WTC11 (cell line): Measurements from ENCODE around the gene TREX2. TPM values are rescaled to one million over a fixed set of nuclear protein-coding genes. Genes with fewer than 3 reads are reported as not detected.

Experiments
- ATAC-seq: fragments of 200-7000 bp; cut with Tn5 transposase; 2 replicates; pipeline ENCODE4 v1.10.0; 2021; ENCODE audit warnings: mild to moderate bottlenecking, moderate library complexity
- CTCF ChIA-PET: fragments of 300-600 bp; sonication (Branson Sonifier 250); formaldehyde crosslinking; loops from one replicate; lab custom pipeline; 2021; ENCODE audit warnings: antibody characterized with exemption; lab: Charles Lee
- POLR2A ChIA-PET: fragments of 350-600 bp; sonication (Branson Sonifier 250); formaldehyde crosslinking; loops from one replicate; lab custom pipeline; 2021; ENCODE audit warnings: antibody characterized with exemption; lab: Charles Lee
- DNase-seq: peaks from one replicate; pipeline ENCODE4 v3.0.0; 2021; ENCODE audit warnings: low spot score
- H3K27ac Mint-ChIP-seq: 2 replicates; pipeline ENCODE4 v1.8.0; 2021; ENCODE audit warnings: mixed read lengths
- H3K27me3 Mint-ChIP-seq: 2 replicates; pipeline ENCODE4 v1.8.0; 2021; ENCODE audit warnings: low read depth, mild to moderate bottlenecking, moderate library complexity, mixed read lengths
- H3K36me3 Mint-ChIP-seq: 2 replicates; pipeline ENCODE4 v1.8.0; 2021; ENCODE audit warnings: mixed read lengths
- H3K4me1 Mint-ChIP-seq: 2 replicates; pipeline ENCODE4 v1.8.0; 2022; ENCODE audit warnings: mixed read lengths
- H3K4me3 Mint-ChIP-seq: 2 replicates; pipeline ENCODE4 v1.8.0; 2021; ENCODE audit warnings: mild to moderate bottlenecking, moderate library complexity, mixed read lengths
- H3K9me3 Mint-ChIP-seq: 2 replicates; pipeline ENCODE4 v1.8.0; 2021; ENCODE audit warnings: mixed read lengths
- CREM ChIP-seq: sonication (generic); formaldehyde crosslinking; IDR thresholded peaks from 2 replicates; pipeline ENCODE4 v1.8.1; 2022; ENCODE audit warnings: mild to moderate bottlenecking, missing genetic modification reagents, moderate library complexity
- GTF2I ChIP-seq: fragments of 250-450 bp; sonication (Bioruptor Pico); conservative IDR thresholded peaks from 2 replicates; pipeline ENCODE4 v1.4.0; 2021; ENCODE audit warnings: mild to moderate bottlenecking
- JUN ChIP-seq: sonication (generic); formaldehyde crosslinking; IDR thresholded peaks from 2 replicates; pipeline ENCODE4 v1.8.0; 2023; ENCODE audit warnings: mild to moderate bottlenecking, missing genetic modification reagents
- MYBL2 ChIP-seq: sonication (generic); formaldehyde crosslinking; IDR thresholded peaks from 2 replicates; pipeline ENCODE4 v1.8.1; 2023; ENCODE audit warnings: mild to moderate bottlenecking, moderate library complexity, missing genetic modification reagents
- NFE2L1 ChIP-seq: sonication (generic); formaldehyde crosslinking; IDR thresholded peaks from 2 replicates; pipeline ENCODE4 v1.8.1; 2023; ENCODE audit warnings: missing genetic modification reagents
- PRRX2 ChIP-seq: fragments of 250-450 bp; sonication (Bioruptor Pico); IDR thresholded peaks from 2 replicates; pipeline ENCODE4 v1.8.0; 2021; ENCODE audit warnings: mild to moderate bottlenecking
- RELA ChIP-seq: sonication (generic); formaldehyde crosslinking; IDR thresholded peaks from 2 replicates; pipeline ENCODE4 v1.8.1; 2022; ENCODE audit warnings: missing genetic modification reagents, mild to moderate bottlenecking, borderline replicate concordance
- TEAD1 ChIP-seq: sonication (generic); formaldehyde crosslinking; IDR thresholded peaks from 2 replicates; pipeline ENCODE4 v1.8.0; 2022; ENCODE audit warnings: mild to moderate bottlenecking, missing genetic modification reagents
- TP53 ChIP-seq: sonication (generic); formaldehyde crosslinking; IDR thresholded peaks from 2 replicates; pipeline ENCODE4 v1.8.1; 2023; ENCODE audit warnings: mild to moderate bottlenecking, missing genetic modification reagents
- ZNF263 ChIP-seq: sonication (generic); formaldehyde crosslinking; IDR thresholded peaks from 2 replicates; pipeline ENCODE4 v1.8.1; 2022; ENCODE audit warnings: low read depth, mild to moderate bottlenecking, moderate library complexity, missing genetic modification reagents
- ZNF317 ChIP-seq: sonication (generic); formaldehyde crosslinking; IDR thresholded peaks from 2 replicates; pipeline ENCODE4 v1.8.1; 2023; ENCODE audit warnings: low read depth, mild to moderate bottlenecking, moderate library complexity, missing genetic modification reagents, borderline replicate concordance
- ZNF396 ChIP-seq: fragments of 250-450 bp; sonication (Bioruptor Pico); IDR thresholded peaks from 2 replicates; pipeline ENCODE4 v1.8.0; 2021; ENCODE audit warnings: mild to moderate bottlenecking, moderate library complexity, borderline replicate concordance
- ZNF671 ChIP-seq: fragments of 250-450 bp; sonication (Bioruptor Pico); IDR thresholded peaks from 2 replicates; pipeline ENCODE4 v1.8.0; 2021; ENCODE audit warnings: mild to moderate bottlenecking
- total RNA-seq: library from RNA; stranded (reverse); gene quantifications from 3 replicates; pipeline ENCODE4 v1.2.3, GENCODE V29; 2021
- TF ChIP-seq, protein P1 (sequence below): sonication (generic); formaldehyde crosslinking; IDR thresholded peaks from 2 replicates; pipeline ENCODE4 v1.8.1; 2023; ENCODE audit warnings: mild to moderate bottlenecking, missing genetic modification reagents, moderate library complexity
- TF ChIP-seq, protein P2 (sequence below): sonication (generic); formaldehyde crosslinking; IDR thresholded peaks from 2 replicates; pipeline ENCODE4 v1.8.1; 2023; ENCODE audit warnings: mild to moderate bottlenecking, missing genetic modification reagents, borderline replicate concordance
- TF ChIP-seq, protein P3 (sequence below): fragments of 250-450 bp; sonication (Bioruptor Pico); IDR thresholded peaks from 2 replicates; pipeline ENCODE4 v1.9.0; 2021; ENCODE audit warnings: mild to moderate bottlenecking, borderline replicate concordance
- TF ChIP-seq, protein P4 (sequence below): sonication (generic); formaldehyde crosslinking; IDR thresholded peaks from 2 replicates; pipeline ENCODE4 v1.8.0; 2023; ENCODE audit warnings: missing genetic modification reagents, mild to moderate bottlenecking, borderline replicate concordance

TREX2 gene
- total RNA-seq, 1 experiment from 2014 or later, result 1.5 TPM

DNA sequence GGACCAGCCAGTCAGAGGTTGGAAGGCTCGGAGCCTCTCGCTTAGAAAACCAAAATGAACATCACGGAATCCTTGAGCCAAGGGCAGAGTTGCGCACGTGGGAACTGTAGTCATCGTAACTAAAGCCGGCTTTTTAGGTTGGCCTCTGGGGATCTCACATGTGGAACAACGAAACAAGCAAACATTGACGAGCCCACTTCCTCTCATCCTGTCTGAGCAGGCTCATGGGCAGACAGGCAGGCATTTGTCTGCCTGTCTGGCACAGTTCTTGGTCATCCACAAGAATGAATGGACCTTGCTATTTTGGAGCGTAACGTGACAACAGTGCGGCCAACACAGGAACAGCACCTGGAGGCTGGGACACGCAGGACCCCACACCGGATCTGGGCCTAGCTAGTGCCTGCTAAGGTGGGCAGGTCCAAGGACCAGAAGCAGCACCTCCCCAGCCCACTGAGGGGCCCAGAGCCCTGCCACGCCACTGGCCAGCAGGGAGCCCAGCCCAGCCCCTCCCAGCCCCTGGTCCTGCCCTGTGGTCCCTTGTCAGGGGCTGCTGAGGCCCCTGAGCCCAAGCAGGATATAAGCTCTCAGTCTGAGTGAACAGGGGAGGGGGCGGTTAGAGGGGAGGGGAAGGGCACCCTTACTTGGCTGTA lies 9.2 kb upstream of the TREX2 start (continued):
- TF ChIP-seq RELA (CRISPR knock-in tag) (no peak), CREM (CRISPR knock-in tag) (no peak), ZNF671 (no peak), ZNF263 (CRISPR knock-in tag) (no peak), PRRX2 (no peak), GTF2I (CRISPR knock-in tag) (no peak), MYBL2 (CRISPR knock-in tag) (no peak), TP53 (no peak), TEAD1 (CRISPR knock-in tag) (no peak), ZNF317 (CRISPR knock-in tag) (no peak)
- TF ChIP-seq, protein P1, sequence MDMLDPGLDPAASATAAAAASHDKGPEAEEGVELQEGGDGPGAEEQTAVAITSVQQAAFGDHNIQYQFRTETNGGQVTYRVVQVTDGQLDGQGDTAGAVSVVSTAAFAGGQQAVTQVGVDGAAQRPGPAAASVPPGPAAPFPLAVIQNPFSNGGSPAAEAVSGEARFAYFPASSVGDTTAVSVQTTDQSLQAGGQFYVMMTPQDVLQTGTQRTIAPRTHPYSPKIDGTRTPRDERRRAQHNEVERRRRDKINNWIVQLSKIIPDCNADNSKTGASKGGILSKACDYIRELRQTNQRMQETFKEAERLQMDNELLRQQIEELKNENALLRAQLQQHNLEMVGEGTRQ (CRISPR knock-in tag), result no peak

DNA sequence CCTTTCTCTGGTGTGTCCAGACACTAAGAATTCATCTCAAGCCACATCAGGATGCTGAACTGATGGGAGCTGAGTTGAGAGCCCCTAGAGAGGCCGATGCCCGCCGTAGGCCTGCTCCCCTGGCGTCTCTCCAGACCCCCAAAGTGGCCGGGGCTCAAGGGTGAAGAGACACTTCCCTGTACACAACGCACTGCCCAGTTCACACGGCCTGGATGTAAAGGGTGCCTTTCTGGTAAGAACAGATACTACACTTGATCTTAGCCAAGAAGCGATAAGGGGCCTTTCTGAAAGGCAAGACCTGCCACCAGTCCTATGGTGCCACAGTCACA lies 5.1 kb upstream of the TREX2 start:
- peaks cover 3% of the 10 kb centered on the region for H3K36me3 Mint-ChIP-seq
- ChIA-PET POLR2A (no interaction called here), CTCF (no interaction called here)
- H3K27me3 Mint-ChIP-seq, result no peaks in the 10 kb centered on the region
- no peaks in the 10 kb centered on the region for H3K4me1 Mint-ChIP-seq
- no peak for ATAC-seq
- H3K9me3 Mint-ChIP-seq, result no peaks in the 10 kb centered on the region
- TF ChIP-seq, protein P2, sequence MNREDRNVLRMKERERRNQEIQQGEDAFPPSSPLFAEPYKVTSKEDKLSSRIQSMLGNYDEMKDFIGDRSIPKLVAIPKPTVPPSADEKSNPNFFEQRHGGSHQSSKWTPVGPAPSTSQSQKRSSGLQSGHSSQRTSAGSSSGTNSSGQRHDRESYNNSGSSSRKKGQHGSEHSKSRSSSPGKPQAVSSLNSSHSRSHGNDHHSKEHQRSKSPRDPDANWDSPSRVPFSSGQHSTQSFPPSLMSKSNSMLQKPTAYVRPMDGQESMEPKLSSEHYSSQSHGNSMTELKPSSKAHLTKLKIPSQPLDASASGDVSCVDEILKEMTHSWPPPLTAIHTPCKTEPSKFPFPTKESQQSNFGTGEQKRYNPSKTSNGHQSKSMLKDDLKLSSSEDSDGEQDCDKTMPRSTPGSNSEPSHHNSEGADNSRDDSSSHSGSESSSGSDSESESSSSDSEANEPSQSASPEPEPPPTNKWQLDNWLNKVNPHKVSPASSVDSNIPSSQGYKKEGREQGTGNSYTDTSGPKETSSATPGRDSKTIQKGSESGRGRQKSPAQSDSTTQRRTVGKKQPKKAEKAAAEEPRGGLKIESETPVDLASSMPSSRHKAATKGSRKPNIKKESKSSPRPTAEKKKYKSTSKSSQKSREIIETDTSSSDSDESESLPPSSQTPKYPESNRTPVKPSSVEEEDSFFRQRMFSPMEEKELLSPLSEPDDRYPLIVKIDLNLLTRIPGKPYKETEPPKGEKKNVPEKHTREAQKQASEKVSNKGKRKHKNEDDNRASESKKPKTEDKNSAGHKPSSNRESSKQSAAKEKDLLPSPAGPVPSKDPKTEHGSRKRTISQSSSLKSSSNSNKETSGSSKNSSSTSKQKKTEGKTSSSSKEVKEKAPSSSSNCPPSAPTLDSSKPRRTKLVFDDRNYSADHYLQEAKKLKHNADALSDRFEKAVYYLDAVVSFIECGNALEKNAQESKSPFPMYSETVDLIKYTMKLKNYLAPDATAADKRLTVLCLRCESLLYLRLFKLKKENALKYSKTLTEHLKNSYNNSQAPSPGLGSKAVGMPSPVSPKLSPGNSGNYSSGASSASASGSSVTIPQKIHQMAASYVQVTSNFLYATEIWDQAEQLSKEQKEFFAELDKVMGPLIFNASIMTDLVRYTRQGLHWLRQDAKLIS, result no peak
- TF ChIP-seq JUN (CRISPR knock-in tag) (no peak), ZNF396 (CRISPR knock-in tag) (no peak), NFE2L1 (CRISPR knock-in tag) (no peak)
- TF ChIP-seq, protein P3, sequence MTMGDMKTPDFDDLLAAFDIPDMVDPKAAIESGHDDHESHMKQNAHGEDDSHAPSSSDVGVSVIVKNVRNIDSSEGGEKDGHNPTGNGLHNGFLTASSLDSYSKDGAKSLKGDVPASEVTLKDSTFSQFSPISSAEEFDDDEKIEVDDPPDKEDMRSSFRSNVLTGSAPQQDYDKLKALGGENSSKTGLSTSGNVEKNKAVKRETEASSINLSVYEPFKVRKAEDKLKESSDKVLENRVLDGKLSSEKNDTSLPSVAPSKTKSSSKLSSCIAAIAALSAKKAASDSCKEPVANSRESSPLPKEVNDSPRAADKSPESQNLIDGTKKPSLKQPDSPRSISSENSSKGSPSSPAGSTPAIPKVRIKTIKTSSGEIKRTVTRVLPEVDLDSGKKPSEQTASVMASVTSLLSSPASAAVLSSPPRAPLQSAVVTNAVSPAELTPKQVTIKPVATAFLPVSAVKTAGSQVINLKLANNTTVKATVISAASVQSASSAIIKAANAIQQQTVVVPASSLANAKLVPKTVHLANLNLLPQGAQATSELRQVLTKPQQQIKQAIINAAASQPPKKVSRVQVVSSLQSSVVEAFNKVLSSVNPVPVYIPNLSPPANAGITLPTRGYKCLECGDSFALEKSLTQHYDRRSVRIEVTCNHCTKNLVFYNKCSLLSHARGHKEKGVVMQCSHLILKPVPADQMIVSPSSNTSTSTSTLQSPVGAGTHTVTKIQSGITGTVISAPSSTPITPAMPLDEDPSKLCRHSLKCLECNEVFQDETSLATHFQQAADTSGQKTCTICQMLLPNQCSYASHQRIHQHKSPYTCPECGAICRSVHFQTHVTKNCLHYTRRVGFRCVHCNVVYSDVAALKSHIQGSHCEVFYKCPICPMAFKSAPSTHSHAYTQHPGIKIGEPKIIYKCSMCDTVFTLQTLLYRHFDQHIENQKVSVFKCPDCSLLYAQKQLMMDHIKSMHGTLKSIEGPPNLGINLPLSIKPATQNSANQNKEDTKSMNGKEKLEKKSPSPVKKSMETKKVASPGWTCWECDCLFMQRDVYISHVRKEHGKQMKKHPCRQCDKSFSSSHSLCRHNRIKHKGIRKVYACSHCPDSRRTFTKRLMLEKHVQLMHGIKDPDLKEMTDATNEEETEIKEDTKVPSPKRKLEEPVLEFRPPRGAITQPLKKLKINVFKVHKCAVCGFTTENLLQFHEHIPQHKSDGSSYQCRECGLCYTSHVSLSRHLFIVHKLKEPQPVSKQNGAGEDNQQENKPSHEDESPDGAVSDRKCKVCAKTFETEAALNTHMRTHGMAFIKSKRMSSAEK (CRISPR knock-in tag), result no peak
- TF ChIP-seq, protein P4, sequence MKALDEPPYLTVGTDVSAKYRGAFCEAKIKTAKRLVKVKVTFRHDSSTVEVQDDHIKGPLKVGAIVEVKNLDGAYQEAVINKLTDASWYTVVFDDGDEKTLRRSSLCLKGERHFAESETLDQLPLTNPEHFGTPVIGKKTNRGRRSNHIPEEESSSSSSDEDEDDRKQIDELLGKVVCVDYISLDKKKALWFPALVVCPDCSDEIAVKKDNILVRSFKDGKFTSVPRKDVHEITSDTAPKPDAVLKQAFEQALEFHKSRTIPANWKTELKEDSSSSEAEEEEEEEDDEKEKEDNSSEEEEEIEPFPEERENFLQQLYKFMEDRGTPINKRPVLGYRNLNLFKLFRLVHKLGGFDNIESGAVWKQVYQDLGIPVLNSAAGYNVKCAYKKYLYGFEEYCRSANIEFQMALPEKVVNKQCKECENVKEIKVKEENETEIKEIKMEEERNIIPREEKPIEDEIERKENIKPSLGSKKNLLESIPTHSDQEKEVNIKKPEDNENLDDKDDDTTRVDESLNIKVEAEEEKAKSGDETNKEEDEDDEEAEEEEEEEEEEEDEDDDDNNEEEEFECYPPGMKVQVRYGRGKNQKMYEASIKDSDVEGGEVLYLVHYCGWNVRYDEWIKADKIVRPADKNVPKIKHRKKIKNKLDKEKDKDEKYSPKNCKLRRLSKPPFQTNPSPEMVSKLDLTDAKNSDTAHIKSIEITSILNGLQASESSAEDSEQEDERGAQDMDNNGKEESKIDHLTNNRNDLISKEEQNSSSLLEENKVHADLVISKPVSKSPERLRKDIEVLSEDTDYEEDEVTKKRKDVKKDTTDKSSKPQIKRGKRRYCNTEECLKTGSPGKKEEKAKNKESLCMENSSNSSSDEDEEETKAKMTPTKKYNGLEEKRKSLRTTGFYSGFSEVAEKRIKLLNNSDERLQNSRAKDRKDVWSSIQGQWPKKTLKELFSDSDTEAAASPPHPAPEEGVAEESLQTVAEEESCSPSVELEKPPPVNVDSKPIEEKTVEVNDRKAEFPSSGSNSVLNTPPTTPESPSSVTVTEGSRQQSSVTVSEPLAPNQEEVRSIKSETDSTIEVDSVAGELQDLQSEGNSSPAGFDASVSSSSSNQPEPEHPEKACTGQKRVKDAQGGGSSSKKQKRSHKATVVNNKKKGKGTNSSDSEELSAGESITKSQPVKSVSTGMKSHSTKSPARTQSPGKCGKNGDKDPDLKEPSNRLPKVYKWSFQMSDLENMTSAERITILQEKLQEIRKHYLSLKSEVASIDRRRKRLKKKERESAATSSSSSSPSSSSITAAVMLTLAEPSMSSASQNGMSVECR (CRISPR knock-in tag), result no peak
- DNase-seq, result no peak
- H3K4me3 Mint-ChIP-seq, result no peak overlapping the region
- H3K27ac Mint-ChIP-seq, result no peak overlapping the region
